Activated CD4-positive, alpha-beta T cell treated with anti-CD3 and anti-CD28 coated beads, Interleukin-2, Interleukin-6, amounts not matched to agents 100 ng/mL and 50 ng/mL, durations not matched to agents 16 hours and 8 hours (primary cell): ENCODE results near the gene TCN1.

ENCODE experiments used
- DNase-seq: peaks from one replicate; pipeline ENCODE4 v3.0.0-alpha.2; 2020

Gene TCN1

GRCh38 chr11:59807047-59807610 lies 59.2 kb downstream of the TCN1 start:
- no peak for DNase-seq

GRCh38 chr11:59804061-59804460 lies 62.2 kb downstream of the TCN1 start:
- DNase-seq, result no peak
